GM12878 (cell line): Measurements from ENCODE around the gene SMARCA4.

Experiments
- CBX3 ChIP-seq: fragments of 200-600 bp; sonication (generic); IDR thresholded peaks from 2 replicates; pipeline ENCODE4 v1.6.1; 2016; ENCODE audit warnings: low read depth, borderline replicate concordance
- JUND ChIP-seq: IDR thresholded peaks from 2 replicates; pipeline ENCODE4 v1.6.1; 2012; ENCODE audit warnings: low read depth, mild to moderate bottlenecking, low read length, improper control_type of control experiment, moderate library complexity
- NFIC ChIP-seq: IDR thresholded peaks from 2 replicates; pipeline ENCODE4 v1.6.1; 2012; ENCODE audit warnings: low read depth, mild to moderate bottlenecking, inconsistent platforms, low read length, moderate library complexity

DNA sequence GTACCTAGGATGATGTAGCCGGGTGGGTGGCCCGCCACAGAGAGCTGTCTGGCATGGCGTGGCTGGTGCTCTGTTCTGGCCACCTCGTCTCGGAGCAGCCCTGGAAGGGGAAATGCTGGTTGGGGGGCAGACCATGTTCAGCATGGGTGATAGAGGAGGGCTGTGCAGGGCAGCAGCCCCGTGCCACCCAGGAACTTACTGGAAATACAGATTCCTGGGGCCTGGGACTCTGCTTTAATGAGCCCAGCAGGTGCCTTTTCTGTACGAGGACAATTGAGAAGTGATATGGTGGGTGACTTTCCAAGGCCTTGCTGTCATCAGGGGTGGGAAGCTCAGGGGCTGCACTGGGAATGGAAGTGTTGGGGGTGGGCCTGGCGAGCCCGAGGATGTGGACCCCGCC, 24.7 kb downstream of the SMARCA4 start:
- TF ChIP-seq CBX3 (no peak), NFIC (no peak), JUND (no peak)
